HuH-7 (cell line): ENCODE measurements around the gene F10.
A peak's percentile ranks its signal among the peaks of the same experiment; 100 is the strongest.

Source experiments
- DNase-seq: peaks from one replicate; pipeline ENCODE4 v3.0.0; 2011; ENCODE audit warnings: low spot score

F10 gene

DNA sequence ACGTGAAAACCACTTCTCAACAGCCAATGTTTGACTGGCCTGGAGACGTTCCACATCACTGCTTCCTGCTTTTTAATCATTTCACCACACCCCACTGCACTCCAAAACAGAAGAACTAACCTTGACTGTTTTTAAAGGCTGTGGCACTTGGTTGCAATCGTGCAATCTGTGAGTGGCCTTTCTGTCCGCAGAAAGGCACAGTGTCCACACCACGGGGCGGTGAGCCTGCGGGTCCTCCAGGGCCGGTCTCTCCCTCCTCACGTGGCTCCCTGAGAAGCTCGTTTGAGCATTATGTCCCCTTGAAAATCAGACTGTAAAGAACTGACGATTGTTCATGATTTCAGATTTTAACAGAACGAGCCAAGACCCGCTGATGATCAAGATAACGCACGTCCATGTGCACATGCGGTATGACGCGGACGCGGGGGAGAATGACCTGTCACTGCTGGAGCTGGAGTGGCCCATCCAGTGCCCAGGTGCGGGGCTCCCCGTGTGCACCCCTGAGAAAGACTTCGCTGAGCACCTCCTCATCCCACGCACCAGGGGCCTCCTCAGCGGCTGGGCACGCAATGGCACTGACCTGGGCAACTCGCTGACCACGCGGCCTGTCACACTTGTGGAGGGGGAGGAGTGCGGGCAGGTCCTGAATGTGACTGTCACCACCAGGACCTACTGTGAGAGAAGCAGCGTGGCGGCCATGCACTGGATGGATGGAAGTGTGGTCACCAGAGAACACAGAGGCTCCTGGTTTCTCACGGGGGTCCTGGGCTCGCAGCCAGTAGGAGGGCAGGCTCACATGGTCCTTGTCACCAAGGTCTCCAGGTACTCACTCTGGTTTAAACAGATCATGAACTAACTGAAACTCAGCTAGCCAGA lies 48.9 kb downstream of the F10 start:
- DNase-seq, result no peak

DNA sequence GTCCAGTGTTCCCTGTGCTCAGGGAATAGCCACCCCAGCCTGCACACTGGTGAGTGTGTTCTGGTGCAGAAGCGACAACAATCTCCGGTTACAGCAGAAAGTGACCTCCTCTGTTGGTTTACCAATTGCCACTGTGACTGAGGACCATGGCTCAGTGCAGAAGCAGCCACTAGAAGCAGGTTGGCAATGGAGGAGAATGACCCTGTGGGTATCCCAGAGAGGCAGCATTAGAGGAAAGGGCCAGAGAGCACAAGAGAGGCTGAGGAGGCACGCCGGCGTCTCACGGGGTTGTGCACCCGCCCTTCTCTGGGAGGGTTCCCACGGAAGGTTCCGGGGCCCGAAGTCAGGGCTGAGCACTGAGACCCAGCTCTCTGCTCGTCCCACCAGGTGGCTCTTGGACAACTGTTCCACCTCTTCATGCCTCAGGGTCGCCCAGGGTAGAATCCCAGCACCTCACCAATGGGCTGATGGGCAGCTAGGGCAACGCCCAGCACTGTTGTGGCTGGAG lies 49.9 kb downstream of the F10 start:
- DNase-seq, result no peak

GRCh38 chr13:113176280-113176679 lies 53.7 kb downstream of the F10 start:
- DNase-seq, result no peak

GRCh38 chr13:113176822-113177221 lies 54.2 kb downstream of the F10 start:
- DNase-seq, result no peak

DNA sequence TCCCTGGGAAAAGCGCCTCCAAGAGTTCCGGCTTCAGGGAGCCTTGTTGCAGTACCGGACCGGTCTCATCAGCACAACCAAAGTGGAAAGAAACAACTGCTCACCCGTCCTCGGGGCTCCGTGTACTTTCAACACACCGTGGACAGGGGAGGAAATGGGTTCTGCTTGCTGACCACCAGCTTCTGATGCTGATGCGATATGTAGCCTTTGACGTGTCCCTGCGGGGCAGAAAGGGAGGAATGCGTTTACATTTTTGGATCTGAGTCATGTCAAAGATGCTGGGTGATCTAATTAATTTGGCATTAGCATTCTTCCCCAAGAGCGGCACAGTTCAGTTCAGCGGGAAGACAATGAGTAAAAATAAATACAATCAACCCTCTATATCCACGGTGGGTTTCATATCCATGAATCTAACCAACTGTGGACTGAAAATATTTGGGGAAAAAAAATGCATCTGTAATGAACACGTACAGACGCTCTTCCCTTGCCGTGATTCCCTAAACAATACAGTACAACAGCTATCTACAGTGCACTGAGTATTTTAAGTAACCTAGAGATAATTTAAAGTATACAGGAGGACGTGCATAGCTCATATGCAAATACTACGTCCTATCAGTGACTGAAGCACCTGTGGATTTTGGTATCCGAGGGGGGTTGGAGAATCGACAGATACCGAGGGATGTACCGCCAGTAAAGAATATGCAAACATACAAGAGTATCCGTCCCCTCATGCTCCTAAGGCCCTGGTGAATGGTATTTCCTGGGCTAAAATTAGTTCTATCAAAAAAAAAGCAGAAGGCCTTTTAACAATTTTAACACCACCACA lies 55.7 kb downstream of the F10 start:
- DNase-seq, result no peak

DNA sequence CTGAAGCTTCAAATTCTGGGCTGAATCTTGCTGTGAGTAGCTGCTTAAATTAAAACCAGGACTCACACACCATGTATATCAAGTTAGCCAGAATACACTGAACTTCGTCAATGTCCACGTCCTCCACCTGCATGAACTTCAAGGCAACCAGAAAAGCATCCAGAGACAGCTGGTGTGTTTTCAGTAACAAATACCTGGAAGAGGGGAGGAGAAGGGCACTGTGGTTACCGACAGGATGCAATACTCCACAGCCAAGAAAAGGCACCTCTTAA lies 56.2 kb downstream of the F10 start:
- no peak for DNase-seq

GRCh38 chr13:113179374-113180230 lies 57.0 kb downstream of the F10 start:
- DNase-seq, result no peak

DNA sequence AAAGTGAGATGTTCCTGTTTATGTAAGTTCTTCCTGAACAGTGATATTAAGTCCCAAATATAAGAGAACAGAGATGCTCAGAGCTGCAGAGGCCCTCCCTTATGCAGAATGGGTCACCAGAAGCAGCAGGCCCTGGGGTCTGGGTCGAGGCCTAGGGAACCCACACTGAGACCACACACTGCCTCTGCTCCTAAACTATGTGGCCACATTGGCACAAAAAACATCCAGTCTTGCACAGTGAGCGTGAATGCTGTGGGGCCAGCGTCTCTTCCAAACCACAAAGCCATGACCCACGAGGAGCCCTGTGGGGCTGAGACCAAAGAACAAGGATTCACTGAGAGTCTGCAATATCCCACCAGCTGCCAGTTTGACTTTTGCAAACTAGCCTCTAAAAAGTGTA lies 59.4 kb downstream of the F10 start:
- no peak for DNase-seq

DNA sequence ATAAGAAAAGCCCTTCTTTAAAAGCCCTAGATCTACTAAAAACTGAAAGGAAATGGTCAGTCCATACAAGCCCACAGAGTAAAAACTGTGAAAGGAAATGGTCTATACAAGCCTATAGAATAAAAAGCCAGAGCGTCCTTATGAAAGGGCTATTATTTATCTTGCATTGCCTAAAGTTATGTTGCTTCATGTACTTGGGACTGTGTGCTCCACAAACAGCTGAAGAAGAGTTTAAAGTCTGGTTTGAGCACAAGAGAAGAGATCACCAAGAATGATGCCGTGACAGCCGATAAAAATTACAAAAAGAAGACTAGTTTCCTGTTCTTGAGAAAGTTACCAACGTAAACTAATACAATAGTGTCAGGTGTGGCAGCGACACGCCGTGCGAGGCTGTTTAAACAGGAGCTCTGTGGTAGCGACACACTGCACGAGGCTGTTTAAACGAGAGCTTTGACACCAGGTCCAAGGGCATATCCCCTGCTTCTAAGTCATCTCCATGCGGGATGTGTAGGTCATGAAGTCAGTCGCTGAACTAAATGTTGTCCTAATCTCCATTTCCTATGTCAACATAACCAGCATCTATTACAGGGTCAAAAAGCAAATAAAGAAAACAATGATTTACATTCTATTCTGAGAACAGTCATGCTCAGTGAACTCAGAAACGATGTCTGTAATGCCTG lies 61.0 kb downstream of the F10 start:
- DNase-seq, result peak; percentile 82

GRCh38 chr13:113184568-113185440 lies 62.2 kb downstream of the F10 start:
- no peak for DNase-seq

DNA sequence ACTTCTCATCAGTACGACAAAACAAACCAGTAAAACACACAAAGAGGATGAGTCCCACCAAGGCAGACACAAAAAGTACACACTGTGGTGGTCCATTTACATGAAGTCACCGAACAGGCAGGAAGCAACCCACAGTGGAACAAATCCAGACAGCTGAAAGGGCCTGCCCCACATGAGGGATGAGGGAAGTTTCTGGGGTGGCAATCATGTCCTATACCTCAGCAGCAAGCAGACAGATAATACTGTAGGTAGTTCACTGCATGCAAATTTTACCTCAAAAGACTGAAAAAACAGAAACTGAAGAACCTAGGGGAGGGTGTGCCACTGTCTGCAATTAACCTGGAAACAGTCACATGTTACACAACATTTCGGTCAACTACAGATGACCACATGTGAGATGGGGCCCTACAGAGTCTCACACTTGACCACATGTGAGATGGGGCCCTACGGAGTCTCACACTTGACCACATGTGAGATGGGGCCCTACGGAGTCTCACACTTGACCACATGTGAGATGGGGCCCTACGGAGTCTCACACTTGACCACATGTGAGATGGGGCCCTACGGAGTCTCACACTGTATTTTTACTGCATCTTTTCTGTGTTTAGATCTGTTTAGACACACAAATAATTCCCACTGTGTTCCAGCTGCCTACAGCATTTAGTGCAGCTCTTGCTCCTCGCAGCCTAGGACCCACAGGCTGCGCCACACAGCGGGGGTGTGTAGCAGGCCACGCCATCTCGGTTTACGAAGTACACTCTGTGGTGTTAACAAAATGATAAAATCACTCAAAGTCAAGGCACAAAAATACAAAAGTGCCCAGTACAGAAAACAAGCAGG lies 63.7 kb downstream of the F10 start:
- no peak for DNase-seq

DNA sequence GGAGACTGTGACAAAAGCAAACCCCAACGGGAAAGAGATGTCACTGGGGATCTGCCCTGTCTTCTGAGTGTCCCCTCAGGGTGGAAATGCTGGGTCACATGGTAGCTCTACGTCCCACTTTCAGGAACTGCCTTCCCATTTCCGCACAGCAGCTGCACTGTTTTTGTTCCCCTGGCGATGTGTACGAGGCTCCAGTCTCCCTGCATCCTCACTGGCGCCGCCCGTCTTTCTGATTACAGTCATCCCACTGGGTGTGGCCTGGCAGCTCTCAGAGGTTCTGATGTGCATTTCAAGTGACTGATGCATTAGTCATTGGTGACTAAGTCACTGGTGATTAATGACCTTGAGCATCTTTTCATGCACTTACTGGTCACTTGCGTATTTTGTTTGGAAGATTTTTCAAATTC lies 64.7 kb downstream of the F10 start:
- DNase-seq, result no peak

- DNase-seq, result no peak
These were observed 65.5 kb downstream of the F10 start for GRCh38 chr13:113187883-113188665.

- no peak for DNase-seq
These were observed 67.6 kb downstream of the F10 start for GRCh38 chr13:113190181-113190580.

DNA sequence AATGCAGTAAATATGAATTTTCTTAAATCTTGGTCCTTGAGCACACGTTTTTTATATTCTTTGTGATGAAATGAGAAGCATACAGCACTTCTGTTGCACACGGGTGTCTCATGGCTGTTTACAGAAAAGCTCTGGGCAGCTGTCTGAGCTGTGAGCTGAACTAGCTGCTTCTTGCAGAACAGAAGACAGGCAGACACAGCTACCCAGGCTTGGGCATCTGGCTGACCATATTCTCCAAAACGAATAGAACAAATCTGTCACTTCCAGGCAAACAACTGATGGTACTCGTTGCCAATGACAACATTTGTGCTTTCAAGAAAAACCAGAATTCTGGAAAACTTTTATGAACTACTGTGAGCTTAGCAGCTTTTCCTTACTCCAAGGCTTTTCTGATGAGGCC lies 69.7 kb downstream of the F10 start:
- DNase-seq, result no peak

GRCh38 chr13:113192902-113193301 lies 70.3 kb downstream of the F10 start:
- DNase-seq, result no peak

GRCh38 chr13:113195360-113195759 lies 72.8 kb downstream of the F10 start:
- no peak for DNase-seq

- DNase-seq, result no peak
These were observed 74.6 kb downstream of the F10 start for GRCh38 chr13:113196970-113197737.
